ENCODE measurements around the gene KCNIP2.

DNA sequence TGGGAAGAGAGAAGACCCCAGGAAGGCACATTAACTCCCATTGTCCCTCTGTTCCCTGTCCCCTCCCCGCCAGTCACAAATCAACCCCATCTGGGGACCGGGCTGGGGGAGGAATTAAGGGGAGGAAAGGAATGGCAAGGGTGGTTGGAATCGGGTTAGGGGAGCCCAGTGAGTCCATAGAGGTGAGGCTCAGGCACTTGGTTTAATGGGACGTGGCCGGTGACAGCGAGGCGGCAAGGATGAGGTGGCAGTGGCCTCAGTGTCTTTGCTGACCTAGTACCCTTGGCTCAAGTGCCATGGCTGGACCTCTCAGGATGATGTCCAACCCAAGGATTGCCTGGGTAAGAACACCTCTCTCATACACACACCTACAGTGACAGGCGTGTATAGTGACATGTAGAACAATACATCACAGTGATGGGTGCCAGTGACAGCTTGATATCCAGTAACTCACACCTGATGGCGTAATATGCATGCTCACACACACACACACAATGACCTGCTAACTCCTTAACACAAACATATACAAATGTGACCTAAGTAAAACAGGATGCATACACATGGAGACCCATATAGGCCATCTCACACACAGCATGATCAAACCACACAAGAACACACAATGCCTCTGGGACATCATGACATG lies 12.3 kb downstream of the KCNIP2 start:
- TF ChIP-seq POLR2A (IDR thresholded peaks at IDR 0.05; ENCODE audit: low read length) (no peak), GATA1 (IDR thresholded peaks at IDR 0.05; ENCODE audit: low read depth, low read length) (no peak)

Data from erythroblast (primary cell).